GM18861 (cell line): ENCODE results near the gene NT5DC1.

Source experiments
- ATAC-seq: cut with Tn5 transposase; IDR thresholded peaks from one replicate; pipeline ENCODE4 v1.9.1; 2021; ENCODE audit not compliant: unreplicated experiment

NT5DC1 gene

GRCh38 chr6:116234689-116235088 is 134.0 kb downstream of the NT5DC1 start:
- ATAC-seq = no peak

GRCh38 chr6:116238083-116238482 is 137.4 kb downstream of the NT5DC1 start:
- no peak for ATAC-seq

GRCh38 chr6:116239256-116239655 is 138.6 kb downstream of the NT5DC1 start:
- no peak for ATAC-seq

GRCh38 chr6:116239856-116240255 is 139.2 kb downstream of the NT5DC1 start:
- no peak for ATAC-seq

- no peak for ATAC-seq
These were observed 143.6 kb downstream of the NT5DC1 start for GRCh38 chr6:116244284-116244683.

GRCh38 chr6:116246089-116246488 is 145.4 kb downstream of the NT5DC1 start:
- no peak for ATAC-seq

- ATAC-seq = no peak
These were observed 146.6 kb downstream of the NT5DC1 start for GRCh38 chr6:116247285-116247684.

- no peak for ATAC-seq
These were observed 147.9 kb downstream of the NT5DC1 start for GRCh38 chr6:116248577-116248976.

- ATAC-seq = no peak
These were observed 151.1 kb downstream of the NT5DC1 start for GRCh38 chr6:116251568-116252384.

GRCh38 chr6:116253188-116253504 is 152.5 kb downstream of the NT5DC1 start:
- ATAC-seq = no peak

- peak; percentile 99 for ATAC-seq
These were observed 153.0 kb downstream of the NT5DC1 start, which contains the start of gene TSPYL4 for GRCh38 chr6:116253505-116254296. Gene TSPYL4, minus strand, starts transcription at chr6:116254075. Its CDS starts 67 bp downstream, at chr6:116254008.

- ATAC-seq = peak; percentile 21
These were observed 153.8 kb downstream of the NT5DC1 start for GRCh38 chr6:116254297-116255056.

GRCh38 chr6:116255246-116255800 is 154.7 kb downstream of the NT5DC1 start:
- no peak for ATAC-seq

- no peak for ATAC-seq
These were observed 156.0 kb downstream of the NT5DC1 start for GRCh38 chr6:116256694-116257093.

- ATAC-seq = no peak
These were observed 157.9 kb downstream of the NT5DC1 start for GRCh38 chr6:116258520-116258919.

GRCh38 chr6:116263353-116263752 is 162.7 kb downstream of the NT5DC1 start:
- no peak for ATAC-seq

- ATAC-seq = no peak
These were observed 164.6 kb downstream of the NT5DC1 start for GRCh38 chr6:116265041-116265829.

GRCh38 chr6:116266803-116267202 is 166.2 kb downstream of the NT5DC1 start:
- no peak for ATAC-seq

GRCh38 chr6:116267836-116268588 is 167.4 kb downstream of the NT5DC1 start:
- ATAC-seq = no peak
